Hematopoietic multipotent progenitor cell (in vitro differentiated cells): ENCODE results near the gene ARGLU1. TPM values are rescaled to one million over a fixed set of nuclear protein-coding genes. Genes with fewer than 3 reads are reported as not detected.
A peak's percentile ranks its signal among the peaks of the same experiment; 100 is the strongest.

Source experiments
- DNase-seq, 3 donors: peaks; one replicate each; pipeline ENCODE4 v3.0.0-alpha.2; 2011 to 2015; ENCODE audit warnings: low read depth in 2 of 3, low spot score in 2 of 3
- total RNA-seq: library from RNA; depleted of rRNA; stranded (reverse); fragments of >200 nt; gene quantifications from one replicate; pipeline ENCODE4 v1.2.3, GENCODE V29; 2012

Gene ARGLU1
- total RNA-seq, 1 donor: 64.6 TPM

DNA sequence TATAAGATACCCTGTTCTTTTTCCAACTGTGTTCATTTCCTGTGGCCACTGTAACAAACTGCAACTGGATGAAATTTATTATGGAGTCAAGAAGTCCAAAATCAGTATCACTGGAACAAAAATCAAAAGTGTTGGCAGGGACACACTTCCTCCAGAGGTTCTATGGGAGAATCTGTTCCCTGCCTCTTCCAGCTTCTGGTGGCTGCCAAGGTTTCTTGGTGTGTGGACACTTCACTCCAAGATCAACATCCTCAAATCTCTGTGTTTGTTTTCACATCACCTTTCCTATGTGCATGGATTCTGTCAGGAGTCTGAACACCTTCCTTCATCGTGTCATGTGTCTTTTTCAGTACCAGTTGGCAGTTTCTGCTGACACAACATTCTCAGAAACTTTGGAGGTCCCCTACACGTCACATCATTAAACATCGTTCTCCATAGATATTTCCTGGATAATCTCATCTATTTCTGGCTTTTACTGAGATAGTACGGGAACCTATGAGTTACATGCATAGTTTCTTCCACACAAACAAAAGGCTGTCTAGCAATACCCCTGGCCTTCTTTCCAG is 17.3 kb downstream of the ARGLU1 start:
- DNase-seq: no peak

DNA sequence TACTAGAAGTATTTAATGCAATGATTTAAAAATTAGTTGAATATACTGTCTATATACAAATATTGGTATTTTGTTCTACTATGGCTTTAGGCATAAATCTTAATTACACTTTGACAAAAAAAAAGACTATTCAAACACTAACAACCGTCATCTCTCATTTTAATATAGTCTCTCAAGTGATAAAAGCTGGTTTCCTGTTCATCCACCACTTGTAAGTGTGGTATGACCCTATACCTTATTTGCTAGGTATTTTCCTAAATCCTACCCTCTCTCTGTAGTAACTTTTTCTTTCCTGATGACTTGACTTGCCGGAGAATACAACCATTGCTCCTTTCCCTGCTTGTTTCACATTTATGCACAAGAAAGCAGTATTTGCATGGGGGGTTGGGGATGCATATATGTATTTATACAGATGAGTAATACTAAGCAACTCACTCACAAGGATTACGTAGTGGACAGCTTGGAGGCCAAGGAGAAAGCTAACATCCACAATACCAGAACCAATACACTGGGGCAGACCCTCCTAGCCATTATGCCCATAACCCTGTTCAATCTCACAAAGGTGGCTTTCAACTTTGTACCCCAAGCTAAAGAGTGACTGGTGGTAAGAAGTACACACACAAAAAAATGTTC is 19.8 kb downstream of the ARGLU1 start:
- no peak for DNase-seq

DNA sequence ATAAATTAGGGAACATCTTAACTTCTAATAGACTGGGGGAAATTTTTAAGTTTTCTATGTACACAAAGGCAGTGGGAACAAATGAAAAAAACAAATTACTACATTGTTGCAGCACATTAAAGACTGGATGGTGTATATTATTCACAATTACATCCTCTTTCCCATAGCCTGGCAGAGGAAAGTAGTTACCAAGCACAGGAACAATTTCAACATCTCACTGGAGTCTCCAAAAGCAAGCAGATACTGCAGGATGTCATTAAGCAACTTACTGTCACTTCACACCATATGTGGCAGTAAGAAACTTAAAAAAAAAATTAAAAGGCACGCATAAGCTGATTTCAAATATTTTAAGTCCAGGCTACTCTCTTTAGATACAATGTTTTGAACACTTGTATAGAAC is 26.1 kb downstream of the ARGLU1 start:
- DNase-seq: no peak

DNA sequence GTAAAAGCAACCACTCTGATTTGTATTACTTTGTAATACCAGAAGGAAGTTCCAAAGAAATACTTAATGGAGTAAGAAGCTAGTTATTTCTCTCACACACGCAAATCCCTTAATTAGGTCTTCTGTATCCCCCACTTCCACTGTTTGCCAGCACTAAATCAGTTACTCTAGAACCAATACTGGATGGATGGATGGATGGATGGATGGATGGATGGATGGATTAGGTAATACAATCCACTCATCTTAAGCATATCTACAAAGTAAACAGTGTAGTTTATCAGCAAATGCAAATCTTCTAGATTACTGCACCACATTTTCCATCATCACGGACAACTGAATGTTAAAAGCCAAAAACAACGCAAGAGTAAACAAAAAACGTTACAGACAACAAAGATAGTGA is 27.3 kb downstream of the ARGLU1 start:
- no peak for DNase-seq

DNA sequence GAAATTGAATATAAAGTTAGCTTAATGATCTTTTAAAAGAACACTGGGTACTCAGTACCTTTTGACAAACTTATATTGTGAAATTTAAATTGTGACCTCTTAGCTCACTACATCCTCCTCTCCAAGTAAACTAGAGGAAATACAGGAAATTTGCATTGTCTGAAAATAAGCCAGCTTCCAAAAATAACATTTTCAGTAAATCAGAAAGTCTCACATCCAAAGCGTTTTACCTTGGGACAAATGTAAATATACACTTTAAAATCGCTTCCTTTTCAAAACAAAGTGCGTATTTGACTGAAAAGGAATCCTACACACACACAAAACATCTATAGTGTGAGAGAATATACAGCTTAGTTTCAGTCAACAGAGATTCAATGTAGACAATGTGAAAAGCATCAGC is 30.4 kb downstream of the ARGLU1 start:
- no peak for DNase-seq

DNA sequence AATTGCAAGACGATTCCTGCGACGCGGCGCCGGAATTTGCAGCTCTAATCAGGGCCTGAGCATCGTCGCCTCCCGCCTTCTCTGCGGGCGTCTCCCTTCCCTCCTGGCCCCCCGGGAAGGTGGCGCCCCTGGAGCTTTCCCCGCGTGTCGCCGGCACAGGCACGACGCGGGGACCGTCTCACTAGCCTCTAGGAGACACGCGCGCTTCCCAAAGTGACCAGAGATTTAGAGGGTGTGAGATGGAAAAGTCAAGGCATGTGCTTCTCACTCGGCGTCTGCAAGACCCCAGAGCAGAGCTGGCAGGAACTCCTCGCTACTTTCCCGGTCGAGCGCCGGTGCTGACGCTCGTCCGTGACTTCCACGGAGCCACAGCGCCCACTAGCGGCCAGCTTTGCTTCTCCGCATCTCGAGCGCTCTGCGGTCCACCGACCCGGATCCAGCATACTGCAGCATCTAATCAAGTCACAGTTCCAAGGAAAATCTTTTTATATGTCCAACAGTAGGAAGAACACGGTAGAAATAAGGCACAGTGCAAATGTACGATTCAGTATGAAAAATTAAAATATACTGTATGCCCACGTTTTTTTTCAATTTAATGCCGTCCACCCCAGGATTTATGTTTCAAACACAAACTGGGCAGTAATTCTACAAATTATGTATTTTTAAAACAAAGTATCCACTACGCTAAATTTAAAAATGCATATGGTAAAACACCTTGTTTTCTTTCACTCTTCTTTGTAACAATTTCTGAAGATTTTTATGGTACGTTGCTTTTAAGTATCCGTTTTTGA is 31.5 kb downstream of the ARGLU1 start:
- peak; percentile 84 to 89 (median 85) for DNase-seq

DNA sequence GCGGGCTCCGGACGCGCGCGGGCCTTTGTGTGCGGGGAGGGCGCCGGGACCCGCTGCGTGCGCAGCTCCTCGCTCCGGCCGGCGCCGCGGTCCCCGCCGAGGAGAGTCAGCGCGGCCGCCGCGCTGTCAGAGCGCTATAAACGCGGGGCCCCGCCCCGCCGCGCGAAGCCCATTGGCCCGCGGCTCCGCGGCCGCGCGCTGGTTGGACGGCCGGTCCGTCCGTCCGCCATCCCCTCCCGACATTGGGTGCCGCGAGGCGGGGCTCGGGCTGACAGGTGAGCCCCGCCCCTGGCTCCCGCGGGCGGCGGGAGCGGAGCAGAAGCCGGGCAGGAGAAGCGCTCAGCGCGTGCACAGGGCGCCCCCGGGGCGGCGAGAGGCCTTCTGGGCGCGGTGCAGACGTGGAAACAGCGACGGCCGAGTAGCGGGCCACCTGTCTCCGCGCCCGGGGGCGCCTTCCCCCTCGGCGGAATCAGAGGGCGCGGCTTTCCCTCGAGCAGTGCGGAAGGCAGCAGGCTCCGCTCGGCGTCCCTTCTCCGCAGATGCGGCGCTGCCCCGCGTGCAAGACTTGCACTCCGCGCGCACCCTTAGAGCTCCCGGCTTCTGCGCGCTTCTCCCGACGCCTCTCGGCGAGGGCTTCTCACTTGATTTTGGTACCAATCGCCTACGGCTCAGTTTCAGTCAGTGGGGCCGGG is 32.2 kb downstream of the ARGLU1 start, which contains the start of gene EFNB2:
Gene EFNB2, minus strand, starts transcription at position 111 of the 692 bp plus-strand sequence. CDS start 698 bp downstream, outside the sequence.
- peak; percentile 79 to 91 (median 89) for DNase-seq

DNA sequence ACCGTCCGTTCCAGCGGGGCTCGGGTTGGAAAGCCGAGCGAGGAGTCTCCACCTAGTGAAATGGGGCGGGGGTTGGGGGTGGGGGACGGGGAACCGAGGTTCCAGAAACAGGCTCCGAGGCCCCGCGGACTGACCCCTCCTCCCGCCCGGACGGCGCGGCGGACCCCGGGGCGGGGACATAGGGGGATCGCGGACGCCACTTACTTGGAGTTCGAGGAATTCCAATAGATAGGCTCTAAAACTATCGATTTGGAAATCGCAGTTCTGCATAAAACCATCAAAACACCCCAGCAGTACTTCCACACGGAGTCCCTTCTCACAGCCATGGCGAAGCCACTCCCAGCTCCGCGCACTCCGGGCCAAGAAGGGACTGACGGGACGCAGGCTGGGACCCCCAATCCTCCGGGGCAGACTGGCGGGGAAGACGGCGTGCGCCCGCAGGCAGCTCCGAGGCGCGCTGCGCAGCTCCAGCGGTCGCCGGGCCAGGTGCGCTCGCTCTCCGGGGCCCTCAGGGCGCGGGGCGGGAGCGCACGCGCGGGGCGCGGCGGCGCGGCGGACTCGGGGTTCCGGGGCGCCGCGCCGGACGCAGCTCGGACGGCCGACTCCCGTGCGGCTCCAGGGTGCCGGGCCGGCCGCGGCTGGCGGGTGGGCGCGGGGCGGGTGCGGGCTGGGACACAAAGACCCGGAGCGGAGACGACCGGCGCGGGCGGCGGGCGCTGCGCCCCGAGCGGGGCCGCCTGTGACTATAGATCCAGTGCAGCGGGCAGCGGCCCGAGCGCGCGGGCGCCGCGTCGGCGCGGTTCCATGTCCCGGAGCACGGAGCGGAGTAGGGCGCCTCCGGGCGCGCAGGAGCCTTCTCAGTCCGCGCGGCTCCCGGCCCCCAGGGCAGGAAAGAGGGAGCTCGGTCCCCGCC is 33.0 kb downstream of the ARGLU1 start:
- DNase-seq: no peak

DNA sequence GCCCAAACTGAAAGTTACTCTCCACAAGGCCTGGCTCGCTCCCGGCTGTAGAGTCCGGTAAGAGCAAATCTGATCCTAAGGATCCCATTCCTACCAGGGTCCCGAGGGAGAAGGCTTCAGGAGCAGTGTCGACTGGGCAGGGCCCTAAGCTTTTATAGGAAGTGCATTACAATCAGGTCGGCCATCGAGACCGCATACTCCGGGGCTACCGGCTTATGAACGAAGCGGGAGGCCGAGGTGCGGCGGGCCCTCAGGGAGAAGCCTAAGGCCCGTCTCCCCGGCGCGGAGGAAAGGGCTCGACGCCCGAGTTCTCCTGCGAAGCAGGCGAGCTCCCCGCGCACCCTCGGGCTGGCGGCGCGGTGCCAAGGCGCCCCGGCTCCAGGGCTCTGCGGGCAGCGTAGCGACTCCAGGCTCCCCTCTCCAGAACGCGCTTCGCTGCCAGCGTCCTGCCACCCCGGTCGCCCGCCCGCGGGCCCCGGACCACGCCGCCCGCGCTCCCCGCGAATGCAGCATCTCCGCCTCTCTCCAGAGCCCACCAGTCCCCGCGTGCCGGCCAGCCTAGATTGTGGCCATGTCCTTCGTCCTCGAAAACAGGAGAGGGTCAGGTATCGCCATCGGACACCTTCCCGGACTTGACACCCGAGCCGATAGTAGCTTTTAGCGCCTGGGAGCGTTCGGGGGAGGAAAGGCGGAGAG is 33.8 kb downstream of the ARGLU1 start:
- DNase-seq: peak in 1 of 3 donors; percentile 32

DNA sequence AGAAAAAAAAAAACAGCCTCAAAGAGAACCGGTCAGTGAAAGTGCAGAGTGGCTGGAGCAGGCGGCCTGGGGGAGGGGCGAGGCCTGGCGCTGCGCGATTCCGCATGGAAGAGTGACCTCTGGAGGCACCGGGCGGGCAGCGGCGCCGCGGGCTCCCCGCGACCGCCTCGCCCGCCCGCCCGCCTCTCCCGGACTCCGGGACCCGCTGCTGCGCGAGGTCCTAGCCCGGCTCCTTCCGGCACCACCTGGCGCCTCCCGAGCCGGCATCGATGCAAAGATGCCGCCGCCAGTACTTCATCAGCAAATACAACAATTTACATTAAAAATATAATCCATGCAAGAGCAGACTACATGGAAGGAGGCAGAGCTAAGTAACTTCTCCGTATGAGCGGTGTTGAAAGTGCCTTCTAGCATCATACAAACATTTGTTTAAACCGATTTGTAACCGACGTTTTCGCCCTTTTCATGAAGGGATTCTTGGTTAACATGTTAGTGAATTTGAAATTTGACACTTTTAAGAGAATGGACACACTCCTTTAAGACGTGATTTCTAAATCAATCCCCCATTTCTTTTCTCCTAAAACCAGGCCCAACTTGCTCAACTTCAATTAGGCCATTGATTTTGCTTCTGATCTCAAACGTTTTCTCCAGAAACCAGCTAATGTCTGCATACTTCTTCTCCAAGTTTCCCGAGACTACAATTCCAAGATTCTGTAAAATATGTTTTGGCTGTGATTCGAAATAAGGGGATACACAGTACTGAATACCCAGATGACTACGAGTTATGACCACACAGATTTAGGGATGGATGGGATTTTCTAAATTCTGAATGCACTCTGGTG is 34.6 kb downstream of the ARGLU1 start:
- peak in 1 of 3 donors; percentile 48 for DNase-seq

DNA sequence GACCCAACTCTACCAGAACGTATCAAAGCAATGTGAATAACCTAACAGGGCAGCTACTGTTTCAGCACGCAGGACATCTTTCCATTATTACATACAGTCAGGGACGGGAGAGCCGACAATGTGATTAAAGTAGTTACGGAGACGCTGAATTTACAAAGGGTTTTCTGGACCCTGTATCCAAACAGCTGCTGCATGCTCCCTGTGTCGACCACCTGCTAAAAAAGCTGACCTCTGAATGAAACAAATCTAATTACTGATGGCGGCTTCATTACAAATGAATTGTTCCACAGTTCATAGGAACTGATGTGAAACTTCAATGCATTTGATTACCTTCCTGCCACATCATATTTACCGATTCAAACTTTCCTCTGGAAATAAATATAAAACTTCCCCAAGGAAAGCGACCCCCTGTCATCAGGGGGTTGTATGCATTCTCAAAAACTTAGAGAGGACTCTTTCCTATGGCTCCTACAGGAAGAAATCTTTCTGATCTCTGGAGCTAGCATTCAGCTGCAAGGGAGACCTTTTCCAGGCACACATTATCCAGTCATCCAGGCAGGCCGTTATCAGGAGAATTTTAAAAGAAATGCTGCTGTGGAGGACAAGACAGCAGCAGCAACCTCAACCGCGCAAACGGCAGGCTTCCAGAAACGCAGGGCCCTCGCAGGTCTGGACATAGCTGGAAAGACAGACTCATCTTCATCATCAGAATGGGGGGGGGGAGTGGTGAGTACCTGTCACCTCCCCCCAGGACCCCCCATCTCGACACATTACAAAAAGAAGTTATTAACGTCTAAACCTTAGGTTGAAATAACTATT is 35.6 kb downstream of the ARGLU1 start:
- no peak for DNase-seq

DNA sequence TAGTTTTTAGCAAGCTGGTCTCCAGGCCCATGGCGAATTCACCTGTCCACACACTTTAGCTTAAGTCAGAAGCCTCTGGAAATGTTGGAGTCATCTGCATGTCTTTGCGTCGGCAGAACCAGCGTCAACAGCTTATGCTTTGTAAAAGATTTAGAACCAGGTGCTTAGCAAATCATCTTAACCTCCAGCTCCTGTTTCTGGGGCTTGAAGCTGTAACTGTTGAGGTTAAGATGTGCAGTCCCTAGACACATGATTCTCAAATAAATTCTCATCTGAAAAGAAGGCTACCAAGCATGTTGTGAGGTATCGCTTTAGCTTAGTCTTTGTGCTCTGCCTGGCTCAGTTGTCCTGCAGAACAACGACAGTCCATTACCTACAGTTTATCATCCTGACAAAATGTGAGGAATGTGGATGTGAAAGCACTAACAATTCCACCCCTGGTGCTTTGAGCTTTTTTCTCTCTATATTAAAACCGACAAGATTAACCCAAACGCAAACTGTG is 36.9 kb downstream of the ARGLU1 start:
- no peak for DNase-seq

DNA sequence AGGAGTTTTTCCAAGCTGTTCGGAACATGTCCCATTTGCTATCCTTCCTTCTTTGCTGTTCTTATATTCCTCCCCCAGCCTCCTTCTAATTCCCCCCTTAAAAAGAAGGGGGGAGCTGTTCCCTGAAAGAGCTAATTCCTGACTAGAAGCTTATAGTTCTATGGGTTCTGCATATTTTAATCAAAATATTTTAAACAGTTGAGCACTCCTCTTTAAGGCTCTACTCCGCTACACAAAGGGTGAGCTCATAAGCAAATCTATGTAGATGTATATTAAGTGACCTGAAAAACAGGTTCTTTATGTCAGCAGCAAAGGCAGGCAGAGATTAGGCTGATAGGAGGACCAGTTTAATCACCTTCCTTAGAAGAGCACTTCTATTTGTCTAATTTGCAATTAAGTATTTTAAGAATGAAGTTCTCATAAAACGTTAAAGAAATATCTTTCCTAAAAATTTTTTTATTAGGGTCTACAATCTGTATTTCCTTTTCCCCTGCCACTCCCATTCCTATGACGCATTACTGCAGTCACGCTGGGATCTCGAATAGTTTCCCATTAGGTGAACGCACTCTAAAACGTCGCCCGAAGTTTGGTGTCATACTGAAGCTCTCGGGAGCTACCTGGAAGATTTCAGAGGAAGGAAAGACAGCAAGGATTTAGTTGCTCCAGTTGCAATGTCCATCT is 37.6 kb downstream of the ARGLU1 start:
- no peak for DNase-seq

DNA sequence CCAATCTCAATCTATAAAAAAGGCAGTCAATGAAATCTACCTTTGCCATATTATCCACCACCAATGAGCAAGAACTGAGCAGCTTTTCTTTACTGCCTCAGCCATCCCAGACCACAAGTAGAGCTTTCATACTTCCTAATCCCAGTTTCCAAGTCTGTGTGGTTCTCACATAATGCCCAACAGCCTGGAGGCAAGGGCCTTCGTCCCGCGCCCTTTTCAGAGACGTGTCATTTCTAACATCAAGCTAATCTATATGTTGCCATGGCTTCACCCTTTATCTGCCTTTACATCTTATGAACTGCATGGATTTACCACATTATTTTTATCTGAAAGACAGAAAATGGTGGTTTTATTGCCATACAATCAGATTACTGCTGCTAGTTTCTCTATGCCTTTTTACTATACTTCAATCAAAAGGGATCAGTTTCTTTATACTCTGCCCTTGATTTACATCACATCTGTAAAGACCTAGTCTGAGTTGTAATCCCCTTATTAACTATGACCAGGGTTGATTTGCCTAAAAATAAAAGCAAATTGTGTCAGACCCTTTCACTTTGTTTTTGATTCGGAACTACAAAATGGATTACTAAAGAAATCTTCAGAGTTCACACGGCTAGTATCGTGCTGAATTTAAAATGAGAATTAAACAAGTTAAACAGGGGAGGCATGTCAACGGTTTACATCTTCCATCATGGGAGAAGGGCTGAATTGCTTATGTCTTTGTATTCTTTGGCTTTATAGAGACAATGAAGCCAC is 38.3 kb downstream of the ARGLU1 start:
- no peak for DNase-seq

DNA sequence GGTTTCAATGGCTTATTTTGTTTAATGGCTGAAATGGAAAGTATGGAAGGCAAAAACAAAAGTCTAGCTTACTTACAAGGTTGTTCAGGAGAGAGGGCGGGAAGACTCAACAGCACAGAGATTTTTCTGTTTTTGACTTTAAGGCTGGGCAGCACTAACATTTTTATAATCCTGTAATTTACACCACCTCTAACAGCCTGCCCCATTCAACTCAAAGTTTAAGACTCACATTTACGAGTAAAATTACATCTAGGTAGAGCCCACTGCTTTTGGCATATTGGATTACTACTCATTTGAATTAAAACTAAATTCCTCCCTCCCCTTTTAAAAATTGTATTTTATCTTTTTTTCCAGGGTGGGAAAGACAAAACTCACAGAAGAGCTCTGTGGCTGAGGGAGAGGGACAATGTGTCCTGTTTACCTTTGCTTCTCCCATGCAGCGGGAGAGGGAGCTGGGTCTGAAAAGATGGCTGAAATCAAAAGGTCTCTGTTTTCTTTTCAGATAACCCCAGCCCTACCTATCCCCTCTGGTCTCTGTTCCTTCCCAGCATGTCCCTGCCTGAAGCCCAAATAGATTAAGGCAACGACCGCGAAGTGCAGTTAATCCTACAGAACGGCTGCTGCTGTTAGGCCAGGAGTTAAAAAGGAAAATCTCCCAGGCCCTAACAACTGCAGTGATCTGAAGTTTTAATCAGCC is 39.1 kb downstream of the ARGLU1 start:
- no peak for DNase-seq

DNA sequence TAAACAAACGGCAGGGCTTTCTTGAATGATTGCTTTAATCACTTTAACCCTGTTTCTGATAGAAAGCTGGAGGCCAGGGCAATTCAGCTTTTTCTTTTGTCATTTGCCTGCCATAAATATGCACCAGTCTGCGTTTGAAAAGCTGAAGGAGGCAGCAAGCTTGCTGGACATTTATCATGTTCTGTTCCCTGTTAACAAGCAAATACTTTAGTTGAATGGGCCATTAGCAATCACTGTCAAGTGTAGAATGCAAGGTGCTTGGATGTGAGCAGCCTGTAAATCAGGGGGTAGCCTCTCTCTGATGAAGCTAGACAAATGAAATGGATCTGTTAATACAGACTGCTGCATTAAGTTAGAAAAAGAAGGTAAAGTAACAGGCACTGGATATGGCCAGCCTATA is 40.1 kb downstream of the ARGLU1 start:
- DNase-seq: no peak
